IMR-90 (cell line): ENCODE measurements around the gene ELFN2.

ENCODE experiments used
- CEBPB ChIP-seq: IDR thresholded peaks from 2 replicates; pipeline ENCODE4 v1.6.1; 2012; ENCODE audit warnings: low read depth, low read length, improper control_type of control experiment
- CTCF ChIP-seq: conservative IDR thresholded peaks from 2 replicates; pipeline ENCODE4 v1.5.1; 2012; ENCODE audit warnings: mild to moderate bottlenecking, low read depth, low read length, improper control_type of control experiment
- POLR2A ChIP-seq: IDR thresholded peaks from 2 replicates; pipeline ENCODE4 v1.6.1; 2012; ENCODE audit warnings: mild to moderate bottlenecking, low read depth, low read length
- RCOR1 ChIP-seq: IDR thresholded peaks from 2 replicates; pipeline ENCODE4 v1.6.1; 2012; ENCODE audit warnings: mild to moderate bottlenecking, low read length, improper control_type of control experiment; ENCODE audit not compliant: insufficient replicate concordance
- RFX5 ChIP-seq: IDR thresholded peaks from 2 replicates; pipeline ENCODE4 v1.8.0; 2012; ENCODE audit warnings: low read depth, mild to moderate bottlenecking, low read length, moderate library complexity

DNA sequence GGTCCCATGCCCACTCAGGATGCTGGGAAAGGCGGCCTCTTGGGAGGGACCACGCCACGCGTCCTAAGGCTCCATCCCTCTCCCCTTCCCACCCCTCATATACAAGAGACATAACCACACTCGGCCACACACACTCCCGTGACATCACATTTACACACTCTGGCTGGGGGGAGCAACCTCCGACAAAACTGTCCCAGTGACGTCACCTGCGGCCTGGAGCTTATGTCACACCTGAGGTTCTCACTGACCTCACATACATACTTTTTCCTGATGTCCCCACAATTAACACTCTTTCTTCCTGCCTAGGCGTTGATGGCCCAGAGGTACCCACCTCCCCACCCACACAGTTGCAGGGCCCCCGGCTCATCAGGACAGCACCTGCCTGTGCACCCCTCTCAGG lies 1.9 kb downstream of the ELFN2 start:
- TF ChIP-seq RFX5: no peak
- no peak for TF ChIP-seq RCOR1
- TF ChIP-seq CTCF: no peak
- no peak for TF ChIP-seq CEBPB
- no peak for TF ChIP-seq POLR2A
